Vagina (tissue), 2 donors: Measurements from ENCODE around the gene SLC37A3.

ENCODE experiments used
- CTCF ChIP-seq, 3 experiments: fragments of 450-650 bp in 2 of 3; fragments of 200-600 bp in 1 of 3; sonication (generic) in 1 of 3; IDR thresholded peaks; one replicate each; pipeline ENCODE4 v1.5.1; 2017 to 2019; ENCODE audit warnings: antibody characterized with exemption in 3 of 3, mild to moderate bottlenecking in 2 of 3, moderate library complexity in 2 of 3
- POLR2A ChIP-seq, 2 donors: fragments of 450-650 bp; IDR thresholded peaks; one replicate each; pipeline ENCODE4 v1.6.1; 2017; ENCODE audit warnings: antibody characterized with exemption in 2 of 2, mild to moderate bottlenecking in 2 of 2, moderate library complexity in 2 of 2
- POLR2AphosphoS5 ChIP-seq, 2 donors: sonication (generic); formaldehyde crosslinking; IDR thresholded peaks; one replicate each; pipeline ENCODE4 v1.9.0; 2017; ENCODE audit warnings: antibody characterized with exemption in 2 of 2, mild to moderate bottlenecking in 2 of 2, low read depth in 1 of 2; ENCODE audit not compliant: insufficient read depth in 1 of 2

GRCh38 chr7:140289804-140290203 is 108.5 kb downstream of the SLC37A3 start:
- TF ChIP-seq CTCF (IDR thresholded peaks at IDR 0.05): no peak
- TF ChIP-seq POLR2A (IDR thresholded peaks at IDR 0.05): no peak
- no peak for TF ChIP-seq POLR2AphosphoS5 (IDR thresholded peaks at IDR 0.05; ENCODE audit: insufficient read depth in 1 of 2, low read depth in 1 of 2)
